Measurements from ENCODE around the gene EPS8L1.
"Not testable (repeated sequence)": the region's sequence is repeated elsewhere in the genome, so short reads cannot be mapped to it uniquely, and the experiment has no call there.

The EPS8L1 gene

GRCh38 chr19:55075371-55075998 is at the start of gene EPS8L1:
EPS8L1 (plus strand) TSS chr19:55075869; CDS start chr19:55076445, 576 bp downstream.
- no peak for DNase-seq

- not testable (repeated sequence) for DNase-seq
Measured at GRCh38 chr19:55027140-55027471, 48.6 kb upstream of the EPS8L1 start.

DNA sequence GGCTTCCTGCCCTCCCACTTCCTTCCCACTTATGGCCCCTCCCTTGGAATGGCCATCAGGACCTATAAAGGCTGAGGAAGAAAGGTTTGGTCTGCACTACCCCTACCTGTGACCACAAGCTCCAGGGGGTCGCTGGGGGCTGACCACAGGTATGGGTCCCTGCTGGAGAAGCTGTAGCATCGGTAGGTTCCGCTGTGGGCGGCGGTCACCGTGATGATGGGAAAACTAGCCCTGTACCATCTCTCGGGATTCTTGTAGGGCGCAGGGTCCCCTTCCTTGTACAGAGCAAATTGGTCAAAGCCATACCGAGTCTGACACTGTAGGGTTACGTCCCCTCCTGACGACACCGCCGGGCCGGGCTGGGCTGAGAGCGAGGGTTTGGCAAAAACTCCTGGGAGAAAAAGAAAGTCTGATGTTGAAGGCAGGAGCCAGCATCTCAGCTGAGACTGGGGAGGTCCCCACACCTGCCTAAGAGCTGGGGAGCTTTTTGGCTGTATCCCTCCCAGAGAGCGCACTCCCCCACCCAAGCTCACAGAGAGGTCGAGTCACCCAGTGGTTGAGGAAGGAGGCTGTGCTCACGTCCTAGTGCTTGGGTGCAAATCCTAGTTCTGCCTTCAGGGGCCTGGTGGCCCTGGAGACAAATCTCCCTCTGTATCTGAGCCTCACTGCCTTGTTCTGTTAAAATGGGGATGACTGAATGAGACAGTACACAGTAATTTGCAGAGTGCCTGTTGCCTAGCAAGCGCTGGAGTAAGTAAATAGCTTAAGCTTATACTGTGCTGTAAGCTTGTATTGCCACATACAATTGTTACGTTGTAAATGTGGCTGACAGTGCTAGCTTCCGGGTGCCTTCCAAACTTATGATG is 48.0 kb upstream of the EPS8L1 start:
- no peak for DNase-seq

- DNase-seq: no peak
Measured at GRCh38 chr19:55028757-55029156, 46.9 kb upstream of the EPS8L1 start.

GRCh38 chr19:55031178-55031577 is 44.5 kb upstream of the EPS8L1 start:
- no peak for DNase-seq

DNA sequence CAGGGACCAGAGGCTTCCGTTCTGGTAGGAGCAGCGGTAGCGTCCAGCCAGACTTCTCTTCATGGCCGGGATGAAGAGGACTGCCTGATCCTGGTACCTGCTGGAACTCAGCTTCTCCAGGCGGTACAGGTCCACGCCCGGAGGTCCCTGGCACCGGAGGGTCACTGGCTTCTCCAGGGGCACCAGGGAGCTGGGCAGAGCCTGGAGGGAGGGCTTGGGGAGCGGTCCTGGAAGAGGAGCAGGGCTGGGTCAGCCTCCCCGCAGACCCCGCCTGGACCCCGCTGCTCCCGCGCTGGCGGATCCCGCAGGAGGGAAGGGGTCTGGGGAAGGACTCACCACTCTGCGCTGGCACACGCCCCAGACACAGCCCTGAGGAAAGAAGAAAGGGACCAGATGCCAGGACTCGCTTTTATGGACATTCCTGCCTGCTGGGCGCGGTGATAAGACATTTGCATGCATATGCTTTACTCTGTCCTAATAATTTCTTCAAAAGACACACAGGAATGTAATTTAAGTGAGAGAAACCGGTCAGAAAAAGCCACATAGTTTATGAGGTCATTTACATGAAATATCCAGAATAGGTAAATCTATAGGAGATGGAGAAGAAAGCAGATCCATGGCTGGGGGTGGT is 43.4 kb upstream of the EPS8L1 start:
- DNase-seq: no peak

DNA sequence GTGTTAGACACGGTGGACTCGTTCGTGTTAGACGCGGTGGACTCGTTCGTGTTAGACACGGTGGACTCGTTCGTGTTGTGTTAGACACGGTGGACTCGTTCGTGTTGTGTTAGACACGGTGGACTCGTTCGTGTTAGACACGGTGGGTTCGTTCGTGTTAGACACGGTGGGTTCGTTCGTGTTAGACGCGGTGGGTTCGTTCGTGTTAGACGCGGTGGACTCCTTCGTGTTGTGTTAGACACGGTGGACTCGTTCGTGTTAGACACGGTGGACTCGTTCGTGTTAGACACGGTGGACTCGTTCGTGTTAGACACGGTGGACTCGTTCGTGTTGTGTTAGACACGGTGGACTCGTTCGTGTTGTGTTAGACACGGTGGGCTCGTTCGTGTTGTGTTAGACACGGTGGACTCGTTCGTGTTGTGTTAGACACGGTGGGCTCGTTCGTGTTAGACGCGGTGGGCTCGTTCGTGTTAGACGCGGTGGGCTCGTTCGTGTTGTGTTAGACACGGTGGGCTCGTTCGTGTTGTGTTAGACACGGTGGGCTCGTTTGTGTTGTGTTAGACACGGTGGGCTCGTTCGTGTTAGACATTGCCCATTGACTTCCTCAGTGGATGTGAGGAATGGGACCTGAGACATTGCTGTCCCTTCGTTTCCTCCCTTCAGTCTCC is 42.6 kb upstream of the EPS8L1 start:
- not testable (repeated sequence) for DNase-seq

- DNase-seq: no peak
Measured at GRCh38 chr19:55034751-55035150, 40.9 kb upstream of the EPS8L1 start.

DNA sequence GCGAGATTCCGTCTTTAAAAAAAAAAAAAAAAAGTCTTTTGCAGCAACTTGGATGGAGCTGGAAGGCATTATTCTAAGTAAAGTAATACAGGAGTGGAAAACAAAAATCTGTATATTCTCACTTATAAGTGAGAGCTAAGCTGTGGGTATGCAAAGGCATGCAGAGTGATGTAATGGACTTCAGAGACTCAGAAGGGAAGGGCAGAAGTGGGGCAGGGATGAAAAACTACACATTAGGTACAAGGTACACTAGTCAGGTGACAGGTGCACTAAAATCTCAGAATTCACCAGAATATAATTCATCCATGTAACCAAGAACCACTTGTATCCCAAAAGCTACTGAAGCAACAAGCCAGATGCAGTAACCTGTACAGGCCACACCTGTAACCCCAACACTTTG is 39.6 kb upstream of the EPS8L1 start:
- no peak for DNase-seq

DNA sequence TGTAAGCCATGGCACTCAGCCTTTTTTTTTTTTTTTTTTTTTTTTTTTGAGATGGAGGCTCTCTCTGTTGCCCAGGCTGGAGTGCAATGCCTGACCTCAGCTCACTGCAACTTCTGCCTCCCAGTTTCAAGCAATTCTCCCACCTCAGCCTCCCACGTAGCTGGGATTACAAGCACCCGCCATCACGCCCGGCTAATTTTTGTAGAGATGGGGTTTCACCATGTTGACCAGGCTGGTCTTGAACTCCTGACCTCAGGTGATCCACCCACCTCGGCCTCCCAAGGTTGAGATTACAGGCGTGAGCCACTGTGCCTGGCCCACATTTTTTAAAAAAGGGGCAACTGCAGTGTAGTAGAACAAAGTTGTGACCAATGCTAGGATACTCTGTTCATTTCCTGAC is 38.1 kb upstream of the EPS8L1 start:
- DNase-seq: not testable (repeated sequence)

DNA sequence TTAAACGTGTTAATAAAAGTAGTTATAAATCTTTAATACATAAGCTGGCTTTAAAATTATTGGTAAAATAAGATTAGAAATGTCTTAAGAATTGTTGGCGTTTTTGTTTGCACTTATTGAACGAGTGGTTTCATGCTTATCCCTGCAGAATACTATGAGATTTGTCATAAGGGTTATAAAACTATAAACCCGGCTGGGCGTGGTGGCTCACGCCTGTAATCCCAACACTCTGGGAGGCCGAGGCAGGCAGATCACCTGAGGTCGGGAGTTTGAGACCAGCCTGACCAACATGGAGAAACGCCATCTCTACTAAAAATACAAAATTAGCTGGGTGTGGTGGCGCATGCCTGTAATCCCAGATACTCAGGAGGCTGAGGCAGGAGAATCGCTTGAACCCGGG is 35.0 kb upstream of the EPS8L1 start:
- DNase-seq: not testable (repeated sequence)

DNA sequence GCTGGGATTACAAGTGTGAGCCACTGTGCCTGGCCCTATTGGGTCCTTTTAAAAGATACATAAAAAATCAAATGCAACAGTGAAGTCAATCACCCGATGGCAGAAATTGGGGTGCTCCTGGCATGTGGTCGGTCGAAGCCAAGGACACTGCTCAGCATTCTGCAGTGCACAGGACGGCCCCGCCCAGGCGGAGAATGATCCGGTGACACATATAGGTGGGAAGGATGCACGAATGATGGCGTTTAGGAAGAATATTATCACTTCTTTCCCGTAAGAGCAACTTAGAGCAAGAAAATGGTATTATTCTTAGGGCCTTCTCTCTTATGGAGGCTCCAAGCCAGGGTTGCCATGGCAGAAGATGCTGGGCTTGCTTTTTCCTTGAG is 34.4 kb upstream of the EPS8L1 start:
- DNase-seq: no peak

- peak; percentile 35 for DNase-seq
Measured at GRCh38 chr19:55041627-55042343, 33.9 kb upstream of the EPS8L1 start.

DNA sequence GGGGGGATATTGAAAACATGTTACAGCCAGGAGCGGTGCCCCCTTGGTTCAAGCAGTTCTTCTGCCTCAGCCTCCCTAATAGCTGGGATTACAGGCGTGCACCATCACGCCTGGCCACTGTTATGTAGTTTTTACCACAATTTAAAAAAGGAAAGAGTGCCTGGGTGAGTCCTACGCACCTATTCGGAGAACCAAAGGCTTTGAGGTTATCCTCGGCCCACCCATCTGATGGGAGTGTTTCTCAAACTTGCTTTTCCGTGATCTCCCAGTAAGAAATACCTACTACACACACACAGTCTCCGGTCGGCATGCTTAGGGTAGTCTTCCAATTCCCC is 33.4 kb upstream of the EPS8L1 start:
- no peak for DNase-seq

DNA sequence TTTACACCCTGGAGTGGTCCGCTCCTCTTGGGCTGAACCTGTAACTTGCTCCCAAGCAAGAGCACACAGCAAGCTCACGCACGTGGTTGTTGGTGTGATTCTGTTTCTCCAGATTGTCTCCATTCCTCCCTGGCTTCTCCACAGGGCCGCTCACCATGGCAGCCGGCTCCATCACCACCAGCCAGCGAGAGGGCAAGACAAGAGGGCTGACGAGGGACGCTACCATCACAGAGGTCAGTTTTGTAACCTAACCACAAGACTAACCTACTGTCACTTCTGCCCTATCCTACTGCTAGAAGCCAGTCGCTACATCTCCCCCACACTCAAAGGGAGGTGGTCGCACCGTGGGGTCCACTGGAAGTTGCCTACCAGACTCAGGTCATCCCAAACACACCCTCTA is 33.0 kb upstream of the EPS8L1 start:
- no peak for DNase-seq

DNA sequence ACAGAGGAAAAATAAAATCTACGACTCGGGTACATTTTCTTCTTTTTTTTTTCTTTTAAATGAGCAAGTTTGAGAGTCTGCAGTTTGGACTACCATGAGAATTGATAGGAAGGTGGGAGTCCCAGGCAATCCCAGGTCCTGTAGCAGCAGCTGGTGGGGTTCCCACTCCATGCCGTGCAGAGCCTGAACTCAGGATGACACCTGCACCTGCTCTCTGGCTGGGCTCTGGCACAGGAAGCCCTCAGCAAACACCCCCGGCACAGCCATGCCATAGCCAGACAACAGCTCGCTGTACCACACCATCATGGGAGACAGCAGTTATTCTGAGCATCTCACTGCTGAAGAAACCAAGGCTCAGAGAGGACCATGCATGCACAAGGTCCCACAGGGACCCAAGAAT is 31.4 kb upstream of the EPS8L1 start:
- no peak for DNase-seq

- DNase-seq: no peak
Measured at GRCh38 chr19:55044771-55045716, 30.6 kb upstream of the EPS8L1 start.

DNA sequence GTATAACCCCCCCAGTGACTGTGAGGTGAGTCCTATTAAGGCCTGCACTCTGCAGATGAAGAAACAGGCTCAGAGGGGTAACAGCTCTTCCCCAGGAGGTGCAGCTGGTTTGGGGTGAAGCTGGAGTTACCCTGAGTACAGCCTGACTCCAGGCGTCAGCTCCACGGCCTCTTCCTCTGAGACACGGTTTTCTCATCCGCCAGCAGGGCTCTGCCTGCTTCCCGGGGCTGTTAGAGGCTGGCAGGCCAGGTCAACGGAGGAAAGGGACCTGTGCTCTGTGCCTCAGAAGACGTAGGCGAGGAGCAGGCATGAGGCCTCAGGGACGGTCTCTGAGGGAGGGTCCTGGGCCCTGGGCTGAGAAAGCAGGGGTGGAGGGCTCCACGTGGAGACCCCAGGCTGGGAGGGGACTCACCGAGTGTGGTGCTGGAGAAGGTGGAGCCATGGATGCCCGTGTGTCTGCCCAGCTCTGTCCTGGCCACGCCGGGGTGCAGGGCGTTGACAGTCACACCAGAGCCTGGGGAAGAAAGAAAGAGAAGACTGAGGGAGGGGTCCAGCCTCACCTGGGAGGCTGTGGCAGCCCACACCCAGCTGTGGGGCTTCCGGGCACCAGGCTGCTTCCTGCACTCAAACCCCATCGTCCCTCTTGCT is 28.6 kb upstream of the EPS8L1 start:
- no peak for DNase-seq

- DNase-seq: no peak
Measured at GRCh38 chr19:55047951-55048350, 27.7 kb upstream of the EPS8L1 start.

GRCh38 chr19:55048446-55048845 is 27.2 kb upstream of the EPS8L1 start:
- DNase-seq: no peak
